ENCODE measurements around the gene P4HA2. TPM values are rescaled to one million over a fixed set of nuclear protein-coding genes. Genes with fewer than 3 reads are reported as not detected.

The P4HA2 gene
- polyA plus RNA-seq, 1 of the 3 experiments (the other 2 are of a cell fraction): 67.2 TPM

DNA sequence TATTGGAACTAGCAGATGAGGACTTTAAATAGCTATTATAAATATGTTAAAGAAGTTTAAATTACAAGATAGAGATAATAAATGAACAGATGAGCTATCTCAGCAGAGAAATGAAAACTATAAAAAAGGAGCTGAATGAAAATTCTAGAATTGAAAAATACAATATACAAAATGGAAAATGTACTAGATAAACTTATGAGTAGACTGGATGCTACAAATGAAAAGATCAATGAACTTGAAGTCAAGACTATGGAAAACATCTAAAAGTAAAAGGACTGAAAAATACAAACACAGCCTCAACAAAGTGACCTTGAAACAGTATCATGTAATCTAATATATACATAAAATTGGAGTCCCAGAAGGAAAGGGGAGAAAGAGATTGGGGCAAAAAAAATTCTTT is 19.2 kb upstream of the P4HA2 start:
- ChIA-PET CTCF (interaction anchor here (1.3 to 1.9 kb wide), 2 partner anchors 8 to 15 kb away, joined by 3 to 12 read pairs; no protein-coding TSS in a partner anchor), POLR2A (interaction anchor here (1.3 kb wide), 1 partner anchor 10 kb away, joined by 5 read pairs; the partner anchor contains the start of gene PDLIM4)
- TF ChIP-seq YY1 (IDR thresholded peaks at IDR 0.05; ENCODE audit: low read depth) (no peak), RCOR1 (IDR thresholded peaks at IDR 0.05; ENCODE audit: low read length) (no peak), JUND (IDR thresholded peaks at IDR 0.05) (no peak), CHD2 (IDR thresholded peaks at IDR 0.05; ENCODE audit: low read length, partially characterized antibody) (no peak), RFX5 (IDR thresholded peaks at IDR 0.05; ENCODE audit: low read length) (no peak), FOXM1 (IDR thresholded peaks at IDR 0.05; ENCODE audit: low read depth) (no peak), POLR2AphosphoS5 (IDR thresholded peaks at IDR 0.05; ENCODE audit: low read depth, low read length) (no peak), RAD21 (IDR thresholded peaks at IDR 0.05; ENCODE audit: low read length) (no peak), ELF1 (IDR thresholded peaks at IDR 0.05) (no peak), SMC3 (IDR thresholded peaks at IDR 0.05; ENCODE audit: low read depth, low read length) (no peak), RXRA (IDR thresholded peaks at IDR 0.05; ENCODE audit: borderline replicate concordance, low read depth) (no peak), NFIC (IDR thresholded peaks at IDR 0.05; ENCODE audit: borderline replicate concordance) (no peak), TCF12 (IDR thresholded peaks at IDR 0.05) (no peak), EZH2phosphoT487 (IDR thresholded peaks at IDR 0.05; ENCODE audit: borderline replicate concordance, low read depth) (no peak)
- TF ChIP-seq, protein P1, sequence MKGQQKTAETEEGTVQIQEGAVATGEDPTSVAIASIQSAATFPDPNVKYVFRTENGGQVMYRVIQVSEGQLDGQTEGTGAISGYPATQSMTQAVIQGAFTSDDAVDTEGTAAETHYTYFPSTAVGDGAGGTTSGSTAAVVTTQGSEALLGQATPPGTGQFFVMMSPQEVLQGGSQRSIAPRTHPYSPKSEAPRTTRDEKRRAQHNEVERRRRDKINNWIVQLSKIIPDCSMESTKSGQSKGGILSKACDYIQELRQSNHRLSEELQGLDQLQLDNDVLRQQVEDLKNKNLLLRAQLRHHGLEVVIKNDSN (IDR thresholded peaks at IDR 0.05; ENCODE audit: borderline replicate concordance, low read depth): no peak
- TF ChIP-seq, protein P2, sequence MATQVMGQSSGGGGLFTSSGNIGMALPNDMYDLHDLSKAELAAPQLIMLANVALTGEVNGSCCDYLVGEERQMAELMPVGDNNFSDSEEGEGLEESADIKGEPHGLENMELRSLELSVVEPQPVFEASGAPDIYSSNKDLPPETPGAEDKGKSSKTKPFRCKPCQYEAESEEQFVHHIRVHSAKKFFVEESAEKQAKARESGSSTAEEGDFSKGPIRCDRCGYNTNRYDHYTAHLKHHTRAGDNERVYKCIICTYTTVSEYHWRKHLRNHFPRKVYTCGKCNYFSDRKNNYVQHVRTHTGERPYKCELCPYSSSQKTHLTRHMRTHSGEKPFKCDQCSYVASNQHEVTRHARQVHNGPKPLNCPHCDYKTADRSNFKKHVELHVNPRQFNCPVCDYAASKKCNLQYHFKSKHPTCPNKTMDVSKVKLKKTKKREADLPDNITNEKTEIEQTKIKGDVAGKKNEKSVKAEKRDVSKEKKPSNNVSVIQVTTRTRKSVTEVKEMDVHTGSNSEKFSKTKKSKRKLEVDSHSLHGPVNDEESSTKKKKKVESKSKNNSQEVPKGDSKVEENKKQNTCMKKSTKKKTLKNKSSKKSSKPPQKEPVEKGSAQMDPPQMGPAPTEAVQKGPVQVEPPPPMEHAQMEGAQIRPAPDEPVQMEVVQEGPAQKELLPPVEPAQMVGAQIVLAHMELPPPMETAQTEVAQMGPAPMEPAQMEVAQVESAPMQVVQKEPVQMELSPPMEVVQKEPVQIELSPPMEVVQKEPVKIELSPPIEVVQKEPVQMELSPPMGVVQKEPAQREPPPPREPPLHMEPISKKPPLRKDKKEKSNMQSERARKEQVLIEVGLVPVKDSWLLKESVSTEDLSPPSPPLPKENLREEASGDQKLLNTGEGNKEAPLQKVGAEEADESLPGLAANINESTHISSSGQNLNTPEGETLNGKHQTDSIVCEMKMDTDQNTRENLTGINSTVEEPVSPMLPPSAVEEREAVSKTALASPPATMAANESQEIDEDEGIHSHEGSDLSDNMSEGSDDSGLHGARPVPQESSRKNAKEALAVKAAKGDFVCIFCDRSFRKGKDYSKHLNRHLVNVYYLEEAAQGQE (IDR thresholded peaks at IDR 0.05; ENCODE audit: low read depth, low read length): no peak
- TF ChIP-seq, protein P3, sequence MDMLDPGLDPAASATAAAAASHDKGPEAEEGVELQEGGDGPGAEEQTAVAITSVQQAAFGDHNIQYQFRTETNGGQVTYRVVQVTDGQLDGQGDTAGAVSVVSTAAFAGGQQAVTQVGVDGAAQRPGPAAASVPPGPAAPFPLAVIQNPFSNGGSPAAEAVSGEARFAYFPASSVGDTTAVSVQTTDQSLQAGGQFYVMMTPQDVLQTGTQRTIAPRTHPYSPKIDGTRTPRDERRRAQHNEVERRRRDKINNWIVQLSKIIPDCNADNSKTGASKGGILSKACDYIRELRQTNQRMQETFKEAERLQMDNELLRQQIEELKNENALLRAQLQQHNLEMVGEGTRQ (IDR thresholded peaks at IDR 0.05; ENCODE audit: borderline replicate concordance, low read depth, low read length): no peak
- TF ChIP-seq, protein P4, sequence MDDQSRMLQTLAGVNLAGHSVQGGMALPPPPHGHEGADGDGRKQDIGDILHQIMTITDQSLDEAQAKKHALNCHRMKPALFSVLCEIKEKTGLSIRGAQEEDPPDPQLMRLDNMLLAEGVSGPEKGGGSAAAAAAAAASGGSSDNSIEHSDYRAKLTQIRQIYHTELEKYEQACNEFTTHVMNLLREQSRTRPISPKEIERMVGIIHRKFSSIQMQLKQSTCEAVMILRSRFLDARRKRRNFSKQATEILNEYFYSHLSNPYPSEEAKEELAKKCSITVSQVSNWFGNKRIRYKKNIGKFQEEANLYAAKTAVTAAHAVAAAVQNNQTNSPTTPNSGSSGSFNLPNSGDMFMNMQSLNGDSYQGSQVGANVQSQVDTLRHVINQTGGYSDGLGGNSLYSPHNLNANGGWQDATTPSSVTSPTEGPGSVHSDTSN (IDR thresholded peaks at IDR 0.05): no peak
- H3K9ac ChIP-seq: no peak overlapping the region
- no peaks in the 10 kb centered on the region for H3K9me2 ChIP-seq
- no peaks in the 10 kb centered on the region for H3K27me3 ChIP-seq (ENCODE audit: insufficient read depth)
- no peak for DNase-seq
- H3K27ac ChIP-seq (ENCODE audit: low read depth in 2 of 2, low read length in 1 of 2): no peak overlapping the region
- no peak overlapping the region for H2AFZ ChIP-seq (ENCODE audit: low read depth)
- H3K4me3 ChIP-seq (ENCODE audit: low read depth in 2 of 2, low read length in 1 of 2): no peak overlapping the region
- no peaks in the 10 kb centered on the region for H4K20me1 ChIP-seq (ENCODE audit: insufficient read depth)
- no peak overlapping the region for H3K4me2 ChIP-seq
- H3F3A ChIP-seq (replicated peaks; ENCODE audit: insufficient read depth): no peaks in the 10 kb centered on the region
- no peaks in the 10 kb centered on the region for H3K36me3 ChIP-seq (replicated peaks in 1 of 2; ENCODE audit: control insufficient read depth in 1 of 2, insufficient read depth in 2 of 2, low read length in 1 of 2)
- peaks cover 4% of the 10 kb centered on the region; the same call in 1 of the 2 replicates for H3K9me3 ChIP-seq
- peaks cover 4 to 5% of the 10 kb centered on the region in 2 experiments; a peak in 2 of 4 replicates for H3K4me1 ChIP-seq (ENCODE audit: control insufficient read depth in 1 of 2, insufficient read depth in 2 of 2, low read depth in 1 of 2, low read length in 1 of 2)
- no peaks in the 10 kb centered on the region for H3K79me2 ChIP-seq (ENCODE audit: insufficient read depth)

Measured in SK-N-SH (cell line).